Measurements from ENCODE around the gene RFTN1. TPM values are rescaled to one million over a fixed set of nuclear protein-coding genes. Genes with fewer than 3 reads are reported as not detected.

The RFTN1 gene
- total RNA-seq, 2 experiments from 2014 or later: 111 to 114 TPM

DNA sequence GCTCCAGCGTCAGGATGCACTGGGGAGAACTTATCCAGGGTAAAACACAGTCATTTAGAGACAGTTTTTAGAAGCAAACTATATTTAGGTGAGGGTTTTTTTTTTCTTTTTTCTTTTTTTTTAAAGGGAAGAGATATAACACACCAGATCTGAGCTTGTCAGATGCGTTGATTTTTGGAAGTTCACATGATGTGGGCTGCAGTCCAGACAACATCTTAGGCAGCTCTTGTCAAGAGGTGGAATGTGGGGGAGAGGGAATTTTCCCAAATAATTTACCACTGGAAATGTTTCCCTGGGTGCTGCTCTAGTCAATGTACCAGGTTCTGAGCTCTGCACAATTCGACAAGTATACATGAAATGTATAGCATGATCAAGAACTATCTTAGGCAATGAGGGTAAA is 155.2 kb downstream of the RFTN1 start:
- CTCF ChIA-PET: interaction anchor here (0.6 to 0.7 kb wide), 2 partner anchors 32 to 86 kb away, joined by 3 to 4 read pairs; no protein-coding TSS in a partner anchor
- POLR2A ChIA-PET: no interaction called here

- ChIA-PET POLR2A (no interaction called here), CTCF (interaction anchor here (0.6 kb wide), 1 partner anchor 39 kb away, joined by 4 read pairs; no protein-coding TSS in a partner anchor)
These were observed 156.0 kb downstream of the RFTN1 start for GRCh38 chr3:16357186-16358121.

DNA sequence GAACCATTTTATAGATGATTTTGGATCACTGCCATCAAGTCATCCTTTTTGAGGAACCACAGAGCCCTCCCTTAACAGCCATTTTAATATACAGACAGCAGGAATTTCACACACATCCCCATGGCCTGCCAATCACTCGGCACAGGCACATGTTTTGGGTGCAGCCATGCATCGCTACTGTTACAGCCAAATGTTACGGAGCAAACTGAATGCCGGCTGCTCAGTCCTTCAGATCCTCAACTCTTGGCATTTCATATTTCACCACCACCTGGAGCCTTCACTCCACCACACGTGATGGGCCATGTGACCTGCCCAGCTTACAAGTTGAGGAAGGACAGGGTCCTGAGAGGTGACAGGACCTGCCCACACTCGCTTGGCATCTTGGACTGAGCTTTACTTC is 157.7 kb downstream of the RFTN1 start:
- CTCF ChIA-PET: no interaction called here
- POLR2A ChIA-PET: no interaction called here

DNA sequence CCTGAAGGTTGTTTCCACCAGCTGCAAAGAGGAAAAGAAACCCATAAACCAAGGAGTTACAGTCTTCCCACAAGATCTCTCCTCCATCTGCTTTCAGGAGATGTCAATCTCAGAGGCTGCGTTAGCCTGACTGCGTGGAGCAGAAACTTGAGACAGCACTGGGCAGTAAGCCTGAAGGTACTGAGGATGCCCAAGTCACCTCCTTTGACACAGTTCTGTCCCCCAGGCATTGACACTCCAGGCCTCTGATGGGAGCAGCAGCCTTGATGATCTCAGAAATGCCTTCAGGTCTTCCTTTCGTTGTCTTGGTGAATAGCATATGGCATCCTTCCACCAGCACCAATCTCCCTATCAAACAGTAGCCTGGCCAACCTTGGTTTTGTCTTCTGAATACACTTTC is 159.2 kb downstream of the RFTN1 start:
- CTCF ChIA-PET: no interaction called here
- POLR2A ChIA-PET: no interaction called here

- ChIA-PET CTCF (no interaction called here), POLR2A (no interaction called here)
These were observed 161.1 kb downstream of the RFTN1 start for GRCh38 chr3:16352428-16352827.

DNA sequence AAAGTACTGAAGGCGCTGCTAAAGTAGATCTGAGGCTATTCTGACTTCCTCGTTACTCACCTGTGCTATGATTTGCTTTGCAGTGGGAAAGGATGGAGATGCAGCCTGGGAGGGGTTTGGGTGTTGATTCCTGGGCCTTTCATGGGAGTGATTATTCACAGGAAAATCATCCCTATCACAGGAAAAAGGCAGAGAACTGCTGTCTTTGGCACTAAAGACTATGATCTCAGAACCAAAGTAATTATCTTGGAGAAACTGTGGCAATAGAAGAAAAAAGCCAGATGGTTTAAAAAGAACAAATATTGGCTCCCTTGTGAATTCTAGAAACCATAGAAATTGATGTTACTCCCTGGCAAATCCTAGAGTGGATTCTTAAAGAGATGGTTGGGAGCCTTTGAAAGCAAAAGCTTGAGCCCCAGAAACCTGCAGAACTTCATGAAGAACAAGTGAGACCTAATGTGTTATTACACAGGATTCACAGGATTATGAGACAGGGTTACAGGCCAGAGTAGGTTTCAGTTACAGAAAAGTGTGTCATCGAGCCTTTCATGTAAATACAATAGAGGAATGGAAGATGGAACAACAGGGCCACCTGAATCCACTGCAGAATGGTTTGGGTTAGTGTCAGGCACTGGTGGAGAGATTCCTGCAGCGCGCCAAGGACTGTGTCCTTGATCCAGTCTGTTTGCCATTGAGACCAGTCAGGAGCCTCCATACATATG is 162.7 kb downstream of the RFTN1 start:
- CTCF ChIA-PET: no interaction called here
- POLR2A ChIA-PET: no interaction called here

DNA sequence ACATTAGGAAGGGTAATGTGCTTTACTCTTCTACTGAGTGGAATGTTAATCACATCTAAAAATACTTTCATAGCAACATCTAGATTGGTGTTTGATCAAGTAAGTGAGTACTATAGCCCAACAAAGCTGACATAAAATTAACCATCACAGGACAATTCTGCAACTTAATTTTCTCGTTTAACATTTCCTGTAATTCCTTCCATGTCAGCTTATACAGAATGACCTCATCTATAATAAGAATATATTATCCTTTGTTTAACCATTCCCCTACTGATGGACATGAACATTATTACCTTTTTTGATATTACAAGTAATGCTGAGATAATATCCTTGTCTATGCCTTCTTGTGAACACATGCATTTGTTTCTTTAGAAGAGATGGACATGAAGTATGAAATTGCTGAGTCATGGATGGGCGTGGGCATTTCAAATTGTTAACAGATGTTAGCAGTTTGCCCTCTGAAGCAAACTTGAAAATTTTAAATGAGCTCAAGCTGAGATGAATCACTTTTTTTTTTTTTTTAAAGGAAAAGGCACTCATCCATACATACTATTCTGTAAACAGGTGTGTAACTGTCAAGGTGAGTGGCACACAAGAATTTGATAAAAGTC is 163.4 kb downstream of the RFTN1 start:
- POLR2A ChIA-PET: no interaction called here
- CTCF ChIA-PET: no interaction called here

DNA sequence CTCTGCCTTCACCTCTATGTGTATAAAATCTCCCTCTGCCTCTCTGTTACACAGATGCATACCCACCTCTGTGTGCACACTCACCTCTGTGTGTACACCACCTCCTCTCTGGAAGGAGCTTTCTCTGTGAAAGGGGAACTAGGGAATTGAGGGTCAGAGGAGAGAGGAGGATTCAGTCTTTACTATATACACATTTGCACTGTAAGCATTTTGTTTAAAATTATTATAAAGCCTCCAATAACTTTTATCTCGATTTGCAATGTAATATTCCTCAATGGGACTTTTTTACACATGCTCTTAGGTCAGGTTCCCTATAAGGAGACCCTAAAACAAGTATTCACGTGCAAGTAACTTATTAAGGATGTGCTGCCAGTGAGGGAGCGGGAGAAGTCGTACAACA is 166.0 kb downstream of the RFTN1 start:
- ChIA-PET POLR2A (no interaction called here), CTCF (interaction anchor here (1.2 kb wide), 1 partner anchor 203 kb away, joined by 3 read pairs; no protein-coding TSS in a partner anchor)

- POLR2A ChIA-PET: no interaction called here
- CTCF ChIA-PET: interaction anchor here (1.2 kb wide), 1 partner anchor 204 kb away, joined by 3 read pairs; no protein-coding TSS in a partner anchor
These were observed 167.0 kb downstream of the RFTN1 start for GRCh38 chr3:16346413-16347081.

- CTCF ChIA-PET: no interaction called here
- POLR2A ChIA-PET: no interaction called here
These were observed 170.4 kb downstream of the RFTN1 start for GRCh38 chr3:16343101-16343500.

DNA sequence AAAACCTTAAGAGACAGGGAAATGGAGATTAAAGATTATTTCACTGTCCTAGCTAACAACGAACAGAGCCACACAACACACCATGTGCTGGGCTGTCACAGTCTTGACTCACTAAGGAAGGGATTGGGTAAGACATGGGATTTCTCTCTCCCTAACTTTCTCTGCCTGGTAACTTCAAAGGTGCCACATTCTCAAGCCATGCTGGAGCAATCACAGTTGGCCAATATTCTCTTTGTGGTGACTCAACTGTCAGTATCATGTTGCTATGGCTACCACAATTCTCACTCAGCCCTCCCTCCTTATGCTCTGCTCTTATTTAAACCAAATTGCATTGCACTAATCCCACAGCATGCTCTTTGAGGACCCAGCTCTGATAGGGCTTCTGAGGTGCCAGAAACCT is 174.5 kb downstream of the RFTN1 start:
- ChIA-PET POLR2A (interaction anchor here (1.0 kb wide), 1 partner anchor 173 kb away, joined by 3 read pairs; no protein-coding TSS in a partner anchor), CTCF (interaction anchor here (0.8 to 0.9 kb wide), 2 partner anchors 20 to 47 kb away, joined by 3 to 4 read pairs; no protein-coding TSS in a partner anchor)

DNA sequence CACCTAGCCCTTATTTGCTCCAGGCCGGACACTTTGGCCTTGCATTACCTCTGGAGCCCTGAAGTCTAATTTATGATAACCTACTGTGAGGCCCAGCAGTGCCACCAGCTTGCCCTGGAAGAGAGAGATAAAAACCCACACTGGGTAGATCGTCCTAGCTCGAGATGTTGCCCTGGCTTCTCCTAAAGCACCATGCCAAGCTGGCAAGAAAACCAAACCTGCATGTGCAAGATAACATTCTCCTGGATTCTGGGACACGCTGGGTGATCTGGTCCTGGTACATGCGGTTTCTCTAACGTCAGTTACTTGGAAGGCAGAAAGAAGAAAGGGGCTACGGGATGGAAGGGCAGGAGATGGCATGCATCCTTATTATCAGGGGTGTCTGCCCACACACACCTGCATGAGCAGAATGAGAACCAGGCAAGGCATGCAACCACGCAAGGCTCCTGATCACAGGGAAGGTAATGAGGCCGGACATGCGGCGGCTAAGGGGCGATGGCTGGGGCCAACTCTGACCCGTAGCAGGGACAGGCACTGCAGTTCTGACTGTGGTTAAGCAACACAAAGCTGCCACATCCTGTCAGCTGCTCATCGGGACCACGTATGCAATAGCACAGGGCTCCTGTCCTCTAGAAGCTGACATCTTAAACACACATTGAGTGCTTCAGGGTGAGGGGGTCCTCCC is 175.5 kb downstream of the RFTN1 start:
- POLR2A ChIA-PET: interaction anchor here (0.5 to 1.0 kb wide), 2 partner anchors 174 to 609 kb away, joined by 3 read pairs; no protein-coding TSS in a partner anchor

DNA sequence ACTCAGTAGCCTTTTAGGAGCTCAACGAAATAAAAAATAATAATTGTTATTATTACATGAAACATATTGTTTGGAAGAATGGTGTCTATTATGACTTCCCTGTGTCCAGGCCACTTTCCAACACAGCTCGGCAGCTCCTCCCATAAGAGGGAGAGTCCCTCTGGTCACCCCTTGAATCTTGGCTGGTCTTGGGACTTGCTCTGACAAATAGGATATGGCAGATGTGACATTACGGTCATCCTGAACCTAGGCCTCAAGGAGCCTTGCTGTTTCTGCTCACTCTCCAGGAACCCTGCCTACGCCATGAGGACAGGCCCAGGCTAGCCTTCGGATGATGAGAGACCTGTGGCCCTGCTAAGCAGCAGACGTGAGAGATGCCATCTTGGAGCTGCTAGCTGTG is 176.7 kb downstream of the RFTN1 start:
- POLR2A ChIA-PET: no interaction called here
- CTCF ChIA-PET: interaction anchor here (0.7 to 1.5 kb wide), 3 partner anchors 17 to 175 kb away, joined by 3 to 5 read pairs (median 4); no protein-coding TSS in a partner anchor

More for the DNA sequence above, 175.5 kb downstream of the RFTN1 start:
- CTCF ChIA-PET: interaction anchor here (0.8 to 1.5 kb wide), 3 partner anchors 19 to 174 kb away, joined by 3 to 5 read pairs (median 4); no protein-coding TSS in a partner anchor

DNA sequence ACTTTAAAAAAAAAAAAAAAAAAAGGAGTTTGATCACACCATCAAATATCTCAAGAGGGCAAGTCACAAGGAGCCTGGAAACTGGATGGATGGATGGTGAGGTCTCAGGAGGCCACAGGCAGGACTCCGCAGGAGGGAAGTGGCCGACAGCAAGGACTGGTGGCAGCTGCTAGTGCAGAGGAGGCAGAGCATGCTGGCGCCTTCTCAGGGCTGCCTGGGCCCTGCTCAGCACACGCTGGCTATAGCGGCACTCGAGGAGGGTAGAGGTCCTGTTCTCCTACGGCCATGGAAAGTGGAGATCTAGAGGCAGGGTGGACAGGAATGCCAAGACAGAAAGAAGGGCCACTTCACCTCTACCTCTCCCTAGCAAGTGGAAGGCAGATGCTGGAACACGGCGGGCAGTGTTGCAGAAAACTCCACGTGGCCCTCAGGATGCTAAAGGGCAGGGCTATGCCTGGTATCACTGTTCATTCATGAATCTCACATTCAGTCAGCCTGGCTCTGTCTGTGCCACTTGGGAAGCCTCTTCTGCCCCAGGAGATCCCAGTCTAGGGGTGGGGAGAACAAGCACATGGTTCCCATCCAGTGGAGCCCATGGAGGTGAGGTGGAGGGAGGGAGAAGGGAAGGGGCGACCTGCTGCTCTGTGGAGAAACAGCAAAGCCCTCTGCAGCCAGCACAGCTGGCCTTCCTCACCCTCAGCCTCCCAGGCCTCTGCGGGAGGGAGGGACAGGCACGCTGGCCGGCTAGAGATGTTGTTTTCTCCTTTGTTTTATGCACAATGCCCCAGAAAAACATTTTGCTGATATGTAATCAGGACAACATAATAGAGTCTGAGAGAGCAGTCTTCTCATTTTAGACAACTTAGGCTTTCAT is 177.5 kb downstream of the RFTN1 start:
- POLR2A ChIA-PET: no interaction called here
- CTCF ChIA-PET: interaction anchor here (1.3 to 1.5 kb wide), 2 partner anchors 16 to 176 kb away, joined by 4 to 5 read pairs; no protein-coding TSS in a partner anchor

DNA sequence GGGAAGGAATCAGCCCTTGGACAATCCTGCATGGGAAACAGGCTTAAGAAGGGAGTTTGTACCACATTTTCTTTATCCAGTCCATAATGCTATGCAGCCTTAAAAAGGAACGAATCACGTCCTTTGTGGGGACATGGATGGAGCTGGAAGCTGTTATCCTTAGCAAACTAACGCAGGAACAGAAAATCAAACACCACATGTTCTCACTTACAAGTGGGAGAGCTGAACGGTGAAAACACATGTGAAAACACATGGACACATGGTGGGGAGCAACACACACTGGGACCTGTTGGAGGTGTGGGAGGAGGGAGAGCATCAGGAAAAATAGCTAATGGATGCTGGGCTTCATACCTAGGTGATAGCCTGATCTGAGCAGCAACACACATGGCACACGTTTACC is 178.2 kb downstream of the RFTN1 start:
- ChIA-PET CTCF (interaction anchor here (0.6 kb wide), 1 partner anchor 22 kb away, joined by 4 read pairs; no protein-coding TSS in a partner anchor), POLR2A (no interaction called here)

GRCh38 chr3:16334909-16335308 is 178.6 kb downstream of the RFTN1 start:
- POLR2A ChIA-PET: no interaction called here
- CTCF ChIA-PET: interaction anchor here (0.6 kb wide), 1 partner anchor 22 kb away, joined by 4 read pairs; no protein-coding TSS in a partner anchor

DNA sequence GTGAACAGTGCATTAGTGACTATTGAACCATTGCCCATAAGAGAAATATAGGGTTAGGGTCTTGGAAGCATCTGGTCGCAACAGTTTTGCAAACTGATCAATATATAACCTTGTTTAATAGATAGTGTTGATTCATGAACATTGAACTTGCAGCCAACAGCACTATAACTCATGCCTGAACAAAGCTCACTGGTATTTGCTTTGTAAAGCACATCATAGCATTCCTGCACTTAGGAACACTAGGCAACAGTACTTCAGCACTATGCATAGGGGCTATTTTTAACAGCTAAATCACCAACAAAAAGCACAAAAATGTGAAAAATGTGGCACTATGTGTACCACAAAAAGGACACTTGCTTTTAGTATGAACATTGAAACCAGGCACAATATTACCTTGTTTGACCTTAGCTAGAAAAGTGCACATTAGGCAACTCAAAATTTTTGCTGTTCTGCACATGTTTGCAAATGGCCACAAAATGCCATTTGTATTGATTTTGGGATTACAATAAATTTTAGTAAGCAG is 180.5 kb downstream of the RFTN1 start:
- CTCF ChIA-PET: interaction anchor here (1.5 kb wide), 1 partner anchor 65 kb away, joined by 3 read pairs; no protein-coding TSS in a partner anchor
- POLR2A ChIA-PET: no interaction called here

Measured in activated CD8-positive, alpha-beta memory T cell treated with anti-CD3 and anti-CD28 coated beads for 36 hours (primary cell).